Skin of body (tissue), 2 donors: ENCODE data around the gene PTGER2. TPM values are rescaled to one million over a fixed set of nuclear protein-coding genes. Genes with fewer than 3 reads are reported as not detected.

Source experiments
- DNase-seq: peaks from one replicate; lab custom pipeline; 2025; lab: John Stamatoyannopoulos, UW
- total RNA-seq: library from RNA; depleted of rRNA; stranded (reverse); fragments of >200 nt; gene quantifications from one replicate; pipeline ENCODE4 v1.2.3, GENCODE V29; 2014

PTGER2 gene
- total RNA-seq, 1 donor from 2014 or later, result 2.2 TPM

GRCh38 chr14:52369305-52369801 lies 55.2 kb downstream of the PTGER2 start:
- peak; percentile 35 for DNase-seq

GRCh38 chr14:52370406-52370935 lies 56.4 kb downstream of the PTGER2 start:
- DNase-seq, result no peak

- DNase-seq, result no peak
Observed at GRCh38 chr14:52377940-52378339, 63.8 kb downstream of the PTGER2 start.

Other genes starting within 250 kb of the PTGER2 start
- 68.8 TPM for gene NID2, start 245.3 kb upstream of the PTGER2 start, total RNA-seq
- 0.39 TPM for gene PTGDR, start 46.6 kb upstream of the PTGER2 start, total RNA-seq
- 12.0 TPM for gene TXNDC16, start 238.2 kb downstream of the PTGER2 start, total RNA-seq
- gene GPR137C, start 238.5 kb downstream of the PTGER2 start, total RNA-seq, result 3.0 TPM